GF-D8 (cell line): ENCODE data around the gene IGFL3.

Experiments
- DNase-seq: peaks from one replicate; lab custom pipeline; 2025; lab: John Stamatoyannopoulos, UW

Gene IGFL3

GRCh38 chr19:46076951-46077814 lies 47.3 kb downstream of the IGFL3 start:
- peak; percentile 41 for DNase-seq

GRCh38 chr19:46076031-46076880 lies 48.2 kb downstream of the IGFL3 start:
- no peak for DNase-seq

GRCh38 chr19:46073268-46073922 lies 51.1 kb downstream of the IGFL3 start:
- no peak for DNase-seq
